Esophagus squamous epithelium (tissue), 4 donors: ENCODE results near the gene CEP170B.

Source experiments
- CTCF ChIP-seq, 6 experiments: fragments of 450-650 bp in 4 of 6; fragments of 200-600 bp in 2 of 6; sonication (generic) in 2 of 6; IDR thresholded peaks; one replicate each; pipeline ENCODE4 v1.5.1; 2016 to 2019; ENCODE audit warnings: antibody characterized with exemption in 6 of 6, mild to moderate bottlenecking in 4 of 6, moderate library complexity in 4 of 6
- POLR2A ChIP-seq, 4 donors: fragments of 450-650 bp; IDR thresholded peaks; one replicate each; pipeline ENCODE4 v1.6.1; 2017; ENCODE audit warnings: antibody characterized with exemption in 4 of 4, mild to moderate bottlenecking in 4 of 4, moderate library complexity in 3 of 4

DNA sequence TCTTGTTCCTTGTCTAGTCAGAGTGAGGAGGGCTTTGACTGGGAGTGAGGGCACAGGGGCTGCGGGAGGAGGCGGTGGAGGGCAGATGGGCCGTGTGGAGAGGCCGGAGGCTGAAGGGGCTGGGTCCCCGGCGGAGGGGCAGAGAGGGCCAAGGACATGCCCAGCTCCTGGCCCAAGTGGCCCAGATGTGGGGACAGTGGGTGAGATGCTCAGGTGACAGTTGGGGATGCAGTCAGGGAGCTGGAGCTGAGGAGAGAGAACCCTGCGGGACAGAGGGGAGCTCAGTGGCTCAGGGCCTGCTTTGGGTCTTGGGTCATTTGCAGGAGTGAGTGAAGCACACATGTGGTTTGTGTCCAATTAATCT lies 33.1 kb downstream of the CEP170B start:
- TF ChIP-seq CTCF (IDR thresholded peaks at IDR 0.05) (no peak), POLR2A (IDR thresholded peaks at IDR 0.05) (no peak)
